Anterior cingulate cortex (tissue), 58 donors: ENCODE results near the gene EPN2.

Source experiments
- DNase-seq, 58 donors: peaks; one replicate each; lab custom pipeline; 2025; lab: John Stamatoyannopoulos, UW

The EPN2 gene

DNA sequence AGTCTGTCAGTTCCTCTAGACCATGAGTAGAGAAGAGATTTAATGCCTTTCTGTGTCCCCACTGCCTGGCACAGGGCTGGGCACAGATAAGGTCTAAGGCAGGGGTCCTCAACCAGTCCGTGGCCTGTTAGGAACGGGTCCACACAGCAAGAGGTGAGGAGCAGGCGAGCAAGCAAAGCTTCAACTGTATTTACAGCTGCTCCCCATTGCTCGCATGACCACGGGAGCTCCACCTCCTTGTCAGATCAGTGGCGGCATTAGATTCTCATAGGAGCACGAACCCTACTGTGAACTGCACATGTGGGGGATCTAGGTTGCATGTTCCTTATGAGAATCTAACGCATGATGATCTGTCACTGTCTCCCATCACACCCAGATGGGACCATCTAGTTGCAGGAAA is 123.6 kb downstream of the EPN2 start:
- DNase-seq: no peak

DNA sequence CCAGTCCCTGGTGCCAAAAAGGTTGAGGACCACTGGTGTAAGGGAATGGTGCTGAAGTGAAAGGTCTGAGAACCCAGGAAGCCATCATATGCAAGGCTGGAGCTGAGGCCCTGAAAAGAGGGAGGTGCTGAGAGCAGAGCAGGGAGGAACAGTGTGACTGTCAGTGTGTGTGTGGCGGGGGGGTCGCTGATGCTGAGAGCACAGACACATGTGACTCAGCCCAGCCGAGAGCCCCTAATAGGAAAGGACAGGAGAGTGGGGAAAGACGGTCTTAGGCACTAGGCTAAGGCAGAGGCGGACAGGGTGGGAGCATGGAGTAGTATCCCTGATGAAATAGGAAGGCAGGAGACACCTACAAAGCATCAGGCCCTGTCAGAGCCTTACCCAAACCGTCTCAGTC is 124.2 kb downstream of the EPN2 start:
- no peak for DNase-seq

DNA sequence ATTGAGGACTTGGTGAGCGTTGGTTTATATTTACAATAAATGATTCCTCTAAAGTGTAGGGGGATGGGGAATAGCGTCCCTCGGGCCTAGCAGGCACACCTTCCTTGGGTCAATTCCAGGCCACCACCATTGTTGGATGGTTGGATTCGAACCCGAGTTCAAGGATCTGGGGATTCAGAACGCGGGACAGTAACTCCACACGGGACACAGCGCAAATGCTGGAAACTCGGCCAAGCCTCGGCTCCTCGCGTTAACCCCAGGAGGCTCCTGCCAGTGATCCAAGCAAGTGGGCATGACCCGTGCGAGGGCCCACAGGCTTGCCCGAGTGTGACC is 124.7 kb downstream of the EPN2 start:
- DNase-seq: no peak

DNA sequence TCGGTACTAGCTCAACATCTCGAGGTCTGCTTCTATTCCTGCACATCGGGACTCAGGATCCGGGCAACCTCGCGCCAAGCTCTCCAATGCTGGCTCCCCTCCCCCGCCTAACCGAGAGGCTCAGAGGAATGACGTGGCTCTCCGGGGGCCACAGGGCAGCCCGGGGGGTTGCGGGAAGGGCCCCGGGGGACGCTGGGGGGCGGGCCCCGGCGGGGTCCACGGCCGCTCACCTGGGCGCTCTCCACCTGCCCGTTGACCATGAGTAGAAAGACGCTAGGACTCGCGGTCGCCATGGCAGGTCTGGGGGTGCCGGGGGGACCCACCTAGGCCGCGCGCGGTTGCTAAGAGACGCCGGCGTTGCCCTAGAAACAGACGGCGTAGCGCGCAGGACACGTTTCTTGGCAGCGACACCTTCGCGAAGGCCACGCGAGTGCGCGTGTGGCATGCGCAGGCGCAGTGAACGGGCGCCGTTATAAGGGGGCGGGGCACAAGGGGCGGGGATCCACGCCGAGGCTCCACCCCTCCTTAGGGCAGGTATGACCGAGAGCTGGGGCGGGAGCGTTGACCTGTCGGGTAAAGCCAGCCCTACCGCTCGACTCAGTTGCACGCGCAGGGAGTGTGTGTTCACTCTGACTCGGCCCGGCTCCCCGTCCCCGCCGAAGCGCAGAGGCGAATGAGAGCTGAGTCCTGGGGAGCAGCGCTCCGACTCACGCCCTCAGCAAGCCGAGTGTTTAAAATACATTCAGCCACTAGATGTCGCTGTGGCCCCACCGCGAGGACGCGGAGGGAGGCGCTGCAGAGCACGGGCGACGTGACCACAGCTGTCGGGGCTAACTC is 125.3 kb downstream of the EPN2 start, which contains the start of gene B9D1:
Gene B9D1 (minus strand): TSS at position 447 of the 837 bp plus-strand sequence. CDS start 154 bp downstream, at position 293.
- peak; percentile 77 to 99 (median 94) for DNase-seq

DNA sequence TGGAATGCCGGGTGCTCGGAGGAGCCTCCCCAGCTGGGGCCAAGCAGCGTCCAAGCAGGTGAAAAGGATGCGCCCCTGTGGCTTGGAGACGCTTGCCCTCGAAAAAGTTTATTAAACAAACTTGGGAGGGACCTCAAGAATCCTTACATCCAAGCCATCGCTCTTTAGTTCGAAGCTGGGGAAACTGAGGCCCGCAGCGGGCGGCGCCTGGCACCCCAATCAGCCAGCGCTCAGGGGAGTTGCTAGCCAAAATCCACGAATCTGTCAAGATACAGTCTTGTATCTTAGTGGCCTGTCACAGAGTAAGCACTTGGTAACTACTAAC is 125.9 kb downstream of the EPN2 start:
- no peak for DNase-seq

DNA sequence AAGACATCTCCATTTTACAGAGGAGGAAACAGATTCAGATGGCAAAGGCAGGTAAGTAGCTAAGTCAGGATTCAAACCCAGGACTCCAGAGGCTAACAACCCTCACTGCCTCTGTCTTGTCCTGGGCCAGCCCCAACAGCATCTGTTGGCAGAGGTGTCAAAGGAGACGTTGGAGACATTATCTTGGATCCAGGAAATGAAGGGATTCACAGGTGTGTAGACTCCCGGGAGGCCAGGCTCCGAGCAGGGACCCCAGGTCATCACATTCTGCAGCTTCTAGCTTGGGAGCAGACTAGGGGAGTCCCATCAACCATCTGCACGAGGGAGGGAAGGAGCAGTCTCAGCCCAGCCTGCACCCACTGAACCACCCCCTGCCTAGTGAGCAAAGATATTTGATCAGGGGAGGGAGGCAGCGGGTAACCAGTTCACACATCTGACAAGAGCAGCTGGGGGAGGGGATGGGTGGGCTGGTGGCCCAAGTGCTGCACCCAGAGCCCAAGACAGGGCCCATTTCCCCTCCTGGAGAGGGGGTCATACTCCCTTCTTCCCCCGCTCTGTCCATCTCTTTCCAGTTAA is 126.4 kb downstream of the EPN2 start:
- DNase-seq: no peak

DNA sequence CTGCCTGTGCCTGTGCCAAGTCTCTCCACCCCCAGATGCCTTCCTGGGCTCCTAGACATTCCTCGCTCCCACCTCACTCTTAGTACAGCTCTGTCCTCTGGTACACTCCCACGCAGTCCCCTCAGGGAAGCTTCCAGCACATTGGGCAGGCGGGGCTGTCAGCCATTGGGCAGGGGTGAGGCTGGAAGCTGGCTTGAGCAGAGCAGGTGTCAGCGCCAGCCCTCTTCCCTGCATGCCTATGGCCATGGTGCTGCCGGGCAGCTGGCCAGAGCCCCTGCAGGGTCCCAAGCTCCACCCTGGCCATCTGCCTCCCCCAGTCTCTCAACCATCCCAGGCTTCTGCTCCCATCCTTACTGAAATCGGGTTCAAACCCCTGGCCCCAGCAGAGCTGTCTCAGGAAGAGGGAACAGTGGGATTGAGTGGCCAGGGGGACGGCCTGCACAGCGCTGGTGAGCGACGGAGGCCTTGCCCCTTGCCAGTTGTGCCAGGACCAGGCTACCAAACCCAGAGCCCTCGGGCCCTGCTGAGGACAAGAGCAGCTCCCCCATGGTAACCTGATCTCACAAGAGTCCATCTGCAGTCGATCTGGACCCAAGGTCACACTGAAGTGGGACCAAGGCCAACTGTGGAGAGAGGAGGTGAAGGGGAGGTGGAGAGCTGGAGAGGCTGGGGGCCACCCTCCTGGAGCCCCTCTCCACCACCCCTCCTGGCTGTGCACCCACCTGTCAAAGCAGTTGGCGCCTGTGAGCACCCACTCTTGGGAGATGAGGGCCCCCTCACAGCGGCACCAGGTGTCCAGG is 127.7 kb downstream of the EPN2 start:
- peak in 17 of 58 donors; percentile 18 to 78 (median 43) for DNase-seq

DNA sequence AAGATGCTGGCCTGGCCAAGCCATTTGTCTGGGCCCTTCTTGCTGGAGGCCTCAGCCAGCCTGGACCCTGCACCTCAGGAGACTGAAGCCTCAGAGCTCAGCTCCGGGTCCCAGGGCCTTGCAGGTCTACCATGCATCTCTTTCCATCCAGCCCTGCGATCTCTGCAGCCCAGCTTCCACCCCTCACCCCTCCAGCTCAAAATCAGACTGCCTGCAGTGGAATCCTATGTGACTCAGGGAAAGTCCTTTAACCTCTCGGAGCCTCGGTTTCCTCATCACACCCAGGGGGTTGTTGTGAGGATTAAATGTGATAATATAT is 128.3 kb downstream of the EPN2 start:
- DNase-seq: no peak

DNA sequence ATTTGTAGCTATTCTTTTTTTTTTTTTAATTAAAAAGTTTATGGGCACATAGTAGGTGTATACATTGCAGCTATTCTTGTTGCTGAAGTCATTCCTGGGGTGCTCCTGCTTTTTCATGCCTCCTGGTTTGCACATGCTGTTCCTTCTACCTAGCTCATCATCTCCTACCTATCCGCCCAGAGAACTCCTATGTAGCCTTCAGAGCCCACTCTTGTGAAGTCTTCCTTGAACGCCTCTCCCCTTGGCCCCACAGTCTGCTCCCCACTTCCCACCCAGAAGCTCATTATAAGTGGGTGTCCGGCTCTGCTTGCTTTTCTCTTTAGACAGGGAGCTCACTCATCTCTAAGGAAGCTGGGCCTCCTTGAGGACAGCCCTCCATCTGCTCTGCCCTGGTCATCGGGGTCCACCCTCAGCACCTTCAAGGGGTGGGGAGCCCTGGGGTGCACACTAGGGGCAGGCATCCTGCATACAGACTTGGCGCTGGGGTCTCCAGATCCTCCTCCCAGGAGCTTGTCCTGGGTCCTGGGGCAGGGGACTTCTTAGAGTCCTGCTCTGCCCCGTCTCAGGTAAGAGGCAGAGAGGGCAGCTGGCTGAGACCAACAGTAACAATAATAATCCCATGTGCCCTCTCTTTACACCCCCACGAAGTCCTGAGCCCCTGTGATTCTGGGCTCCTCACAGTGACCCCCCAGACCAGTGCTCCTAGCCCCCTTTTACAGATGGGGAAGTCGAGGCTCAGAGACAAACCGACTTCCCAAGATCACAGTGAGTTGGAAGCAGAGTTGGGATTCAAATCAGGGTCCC is 128.9 kb downstream of the EPN2 start:
- no peak for DNase-seq

DNA sequence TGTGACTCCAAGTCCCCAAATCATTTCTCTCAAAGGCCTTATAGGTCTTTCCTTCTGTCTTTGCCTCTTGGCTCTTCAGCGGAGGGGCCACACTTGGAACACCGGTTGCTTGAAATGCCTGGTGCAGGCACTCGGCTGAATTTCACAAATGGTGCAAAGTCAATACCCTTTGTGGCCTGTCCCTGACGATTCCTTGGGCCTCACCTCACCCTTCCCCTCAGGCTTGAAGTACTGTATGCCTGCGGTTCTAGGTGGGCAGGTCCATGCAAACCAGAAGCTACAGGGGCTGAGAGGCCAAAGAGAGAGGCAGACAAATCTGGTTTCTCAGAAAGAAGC is 129.4 kb downstream of the EPN2 start:
- no peak for DNase-seq

DNA sequence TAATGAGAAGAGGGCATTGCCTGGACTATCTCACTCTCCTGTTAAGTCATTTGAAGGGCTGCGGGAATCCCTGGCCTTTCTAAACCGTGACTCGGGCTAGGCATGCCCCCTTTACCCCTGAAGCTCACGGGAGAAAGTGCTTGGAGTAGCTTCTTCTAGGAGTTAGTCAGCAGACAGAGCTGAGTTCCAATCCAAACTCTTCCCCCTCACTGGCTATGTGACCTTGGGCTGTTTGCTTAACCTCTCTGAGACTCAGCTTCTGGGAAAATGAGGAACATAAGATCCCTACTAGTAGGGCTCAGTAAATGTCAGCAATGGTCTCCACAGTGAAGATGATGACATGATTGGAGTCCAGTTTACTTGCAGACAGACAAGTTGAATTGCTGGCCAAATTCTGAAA is 131.1 kb downstream of the EPN2 start:
- no peak for DNase-seq

DNA sequence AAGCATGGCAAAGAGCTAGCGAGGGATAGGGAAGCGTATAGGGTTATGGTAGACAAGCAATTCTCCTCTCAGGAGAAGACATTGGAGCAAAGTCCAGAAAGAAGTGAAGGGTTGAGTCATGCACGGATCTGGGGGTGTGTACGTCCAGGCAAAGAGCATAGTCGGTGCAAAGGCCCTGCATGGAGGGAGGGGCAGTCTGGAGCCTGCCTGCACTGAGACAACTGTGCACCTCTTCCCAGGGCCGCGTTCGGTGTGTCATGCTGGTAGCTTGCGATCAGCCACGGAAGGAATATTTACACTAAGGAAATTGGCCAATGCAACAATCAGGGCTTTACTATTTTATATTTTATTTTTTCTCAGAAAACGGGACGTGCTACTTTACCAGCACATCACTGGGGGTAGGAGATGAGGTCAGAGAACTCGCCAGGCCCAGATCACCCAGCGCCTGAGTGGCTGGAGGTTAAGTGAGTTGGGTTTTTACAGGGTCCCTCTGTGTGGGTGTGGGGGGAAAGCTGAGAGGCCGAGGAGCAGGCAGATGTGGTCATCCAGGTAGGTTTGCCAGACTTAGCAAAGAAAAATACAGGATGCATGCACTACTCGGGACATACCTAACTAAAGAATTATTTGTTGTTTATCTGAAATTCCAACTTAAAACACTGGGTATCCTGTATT is 132.1 kb downstream of the EPN2 start:
- DNase-seq: no peak

DNA sequence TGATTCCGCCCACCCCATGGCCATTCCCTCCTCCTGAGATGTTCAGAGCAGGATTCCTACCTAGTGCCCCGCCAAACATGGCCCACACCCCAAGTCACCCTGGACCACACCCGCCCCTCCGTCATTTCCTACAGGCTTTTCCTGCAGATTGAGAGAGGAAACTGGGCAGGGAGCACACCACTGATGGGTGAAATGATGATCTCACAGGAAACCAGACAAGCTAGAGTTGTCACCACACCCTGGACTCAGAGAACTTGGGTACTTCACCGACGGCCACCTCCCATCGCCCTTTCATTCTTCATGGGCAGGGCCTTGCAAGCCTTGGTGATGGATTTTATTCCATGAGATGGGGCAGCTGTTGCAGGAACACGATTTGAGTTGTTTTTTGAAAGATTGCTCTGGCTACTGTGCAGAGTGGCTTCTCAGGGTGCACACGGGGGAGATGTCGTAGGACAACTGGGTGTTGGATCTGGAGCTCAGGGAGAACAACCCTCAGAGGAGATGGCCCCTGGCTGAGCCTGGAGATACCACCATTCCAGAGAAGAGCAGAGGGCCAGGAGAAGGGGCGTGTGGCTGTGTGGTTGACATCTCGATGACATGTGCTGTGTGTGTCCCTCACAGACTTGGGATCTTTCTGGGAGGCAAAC is 132.8 kb downstream of the EPN2 start:
- DNase-seq: no peak

DNA sequence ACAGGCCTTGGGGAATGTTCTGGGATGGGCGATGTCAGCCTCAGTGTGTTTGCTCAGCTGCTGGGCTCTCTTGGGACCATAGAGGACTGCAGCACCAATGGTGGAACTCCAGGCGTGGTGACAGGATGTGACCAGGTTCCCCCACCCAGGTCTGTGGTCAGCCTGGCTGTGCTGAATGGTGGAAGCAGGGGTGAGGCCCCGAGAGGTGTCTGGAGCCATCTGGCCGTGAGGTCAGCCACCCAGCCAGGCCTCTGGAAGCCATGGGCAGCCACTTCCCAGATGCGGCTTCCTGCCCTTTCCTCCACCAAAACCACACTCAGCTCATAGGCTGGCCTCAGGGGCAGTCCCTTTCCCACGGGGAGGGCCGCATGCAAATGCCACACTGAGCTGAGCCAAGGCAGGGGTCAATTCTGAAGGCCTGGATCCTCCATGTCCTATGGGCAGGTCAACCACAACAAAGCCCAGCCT is 133.4 kb downstream of the EPN2 start:
- no peak for DNase-seq

DNA sequence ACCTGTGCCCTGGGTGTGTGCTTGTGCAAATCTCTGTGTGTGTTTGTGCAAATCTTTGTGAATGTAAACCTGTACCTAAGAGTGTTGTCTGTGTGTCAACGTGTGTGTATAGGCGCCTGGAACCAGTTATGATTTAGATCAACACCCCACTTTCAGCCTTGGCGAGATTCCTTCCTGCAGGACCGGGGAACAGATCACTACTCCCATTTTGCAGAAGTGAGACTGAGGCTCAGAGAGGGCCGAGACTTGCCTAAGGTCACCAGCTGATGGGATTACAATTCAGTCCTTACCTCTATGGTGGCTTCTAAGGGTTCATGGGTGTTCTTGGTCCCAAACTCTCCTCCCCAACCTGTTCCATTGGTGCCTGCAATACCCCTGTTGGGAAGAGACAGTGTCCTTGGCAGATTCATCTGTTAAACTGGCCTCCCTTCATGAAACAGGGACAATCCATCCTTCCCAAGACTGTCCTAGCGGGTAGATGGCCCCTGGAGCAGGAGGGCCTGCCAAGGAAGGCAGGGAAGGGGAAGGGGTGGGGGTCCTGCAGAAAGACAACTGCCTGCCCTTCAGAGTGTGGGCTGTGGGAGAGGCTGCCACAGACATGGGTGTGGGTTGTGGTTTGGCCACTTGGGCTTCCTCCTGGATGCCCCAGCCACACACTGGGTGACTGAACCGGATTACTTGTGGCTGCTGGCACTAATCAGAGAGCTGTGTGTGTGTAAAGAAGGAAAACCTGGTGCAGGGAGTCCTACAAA is 134.3 kb downstream of the EPN2 start:
- DNase-seq: no peak

DNA sequence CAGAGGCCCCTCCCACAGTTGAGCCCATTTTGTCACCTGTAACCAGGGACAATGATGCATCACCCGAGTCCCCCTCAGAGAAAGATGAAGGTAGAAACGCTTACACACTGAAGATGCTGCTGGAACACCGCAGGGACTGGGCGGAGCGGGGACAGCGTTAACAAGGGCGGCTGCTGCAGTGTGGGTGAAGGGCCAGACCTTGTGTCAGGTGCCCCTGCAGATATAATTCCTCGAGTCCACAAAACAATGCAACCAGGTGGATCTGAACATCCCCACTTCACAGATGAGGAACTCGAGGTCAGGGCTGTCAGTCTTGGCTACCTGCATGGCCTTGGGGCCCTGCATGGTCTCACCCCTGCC is 134.8 kb downstream of the EPN2 start:
- no peak for DNase-seq

DNA sequence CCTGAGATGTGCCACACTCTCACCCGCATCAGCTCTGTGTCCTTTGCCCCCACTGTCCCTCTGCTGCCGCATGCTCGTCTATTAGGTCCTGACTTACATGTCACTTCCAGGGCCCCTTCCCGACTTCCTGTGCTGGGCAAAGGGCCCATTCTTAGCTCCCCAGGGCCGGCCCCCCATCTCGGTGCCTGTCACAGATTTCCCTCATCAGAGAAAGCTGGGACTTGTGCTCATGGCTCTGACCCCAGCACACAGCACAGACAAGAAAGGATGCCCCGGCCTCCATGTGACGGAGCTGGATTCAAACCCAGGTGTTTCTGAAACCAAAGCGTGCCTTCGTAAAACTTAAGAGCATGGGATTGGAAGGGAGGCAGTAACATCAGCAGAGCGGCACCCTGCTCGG is 135.3 kb downstream of the EPN2 start:
- DNase-seq: no peak

DNA sequence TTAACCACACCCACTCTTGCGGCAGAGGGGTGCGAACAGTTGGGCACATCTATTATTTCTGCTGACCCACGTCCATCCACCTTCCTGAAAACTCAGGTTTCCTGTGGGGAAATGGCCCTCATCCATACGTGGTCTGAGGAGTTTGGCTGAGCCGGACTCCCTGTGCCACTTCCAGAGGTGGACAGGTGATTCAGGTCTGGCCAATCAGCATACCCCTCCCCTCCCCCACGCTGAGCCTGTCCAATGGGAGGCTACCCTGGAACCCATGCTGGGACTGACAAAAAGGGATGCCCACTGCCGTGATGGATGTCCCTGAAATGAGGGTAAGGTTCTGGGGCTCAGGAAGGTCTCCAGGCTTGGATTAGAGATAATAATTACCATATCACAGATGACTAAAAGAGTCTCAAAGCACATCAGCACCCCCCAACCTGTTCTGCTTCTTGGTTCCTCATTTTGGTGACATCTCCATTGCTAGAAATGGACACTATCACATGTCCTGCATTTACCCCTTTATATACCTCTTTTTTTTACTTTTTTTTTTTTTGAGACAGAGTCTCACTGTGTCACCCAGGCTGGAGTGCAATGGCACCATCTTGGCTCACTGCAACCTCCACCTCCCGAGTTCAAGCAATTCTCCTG is 135.8 kb downstream of the EPN2 start:
- DNase-seq: no peak

DNA sequence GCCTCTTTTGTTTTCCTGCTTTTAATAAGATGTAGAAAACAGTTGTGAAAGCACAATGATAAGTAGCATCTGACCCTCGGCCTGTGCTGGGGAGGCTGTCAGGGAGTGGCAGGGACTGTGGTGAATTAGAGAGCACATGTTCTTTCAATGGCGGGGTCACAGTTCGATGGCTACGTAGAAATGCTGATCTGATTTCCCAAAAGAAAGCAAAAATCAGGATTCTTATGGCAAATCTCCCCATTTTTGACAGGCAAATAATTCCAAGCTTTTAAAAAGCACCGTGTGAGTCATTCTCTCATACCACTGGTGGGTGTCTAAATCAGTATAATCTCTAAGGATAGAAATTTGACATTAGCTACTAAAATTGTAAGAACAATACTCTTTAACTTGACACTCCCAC is 137.0 kb downstream of the EPN2 start:
- no peak for DNase-seq
